HEK293T (cell line): Measurements from ENCODE around the gene DLG2.

Experiments used
- ELF4 ChIP-seq: fragments of 450-650 bp; IDR thresholded peaks from 2 replicates; pipeline ENCODE4 v1.6.1; 2017; ENCODE audit warnings: antibody characterized with exemption
- SP1 ChIP-seq: fragments of 450-650 bp; IDR thresholded peaks from 2 replicates; pipeline ENCODE4 v1.6.1; 2017
- ZNF384 ChIP-seq: fragments of 450-650 bp; IDR thresholded peaks from 2 replicates; pipeline ENCODE4 v1.6.1; 2016

GRCh38 chr11:83617671-83618070 is 2009.5 kb downstream of the DLG2 start:
- no peak for TF ChIP-seq ELF4
- TF ChIP-seq SP1, result no peak
- TF ChIP-seq ZNF384, result no peak
